ENCODE data around the gene TUBA1C. TPM values are rescaled to one million over a fixed set of nuclear protein-coding genes. Genes with fewer than 3 reads are reported as not detected.

Gene TUBA1C
- polyA plus RNA-seq, 1 experiment: 2,194 TPM

- POLR2A ChIA-PET: no interaction called here
- H3K27me3 ChIP-seq (ENCODE audit: control insufficient read depth, insufficient read depth, low read length): no peaks in the 10 kb centered on the region
- TF ChIP-seq CTCF (IDR thresholded peaks at IDR 0.05; ENCODE audit: insufficient read depth, low read depth, low read length): no peak
- CTCF ChIA-PET: interaction anchor here (1.4 kb wide), 1 partner anchor 24 kb away, joined by 4 read pairs; no protein-coding TSS in a partner anchor
- no peak overlapping the region for H3K4me3 ChIP-seq (ENCODE audit: low read depth, low read length)
- no peak for DNase-seq (ENCODE audit: low read depth)
- peaks cover 26% of the 10 kb centered on the region for H3K36me3 ChIP-seq (ENCODE audit: control insufficient read depth, insufficient read depth, low read length)
These were observed 9.0 kb downstream of the TUBA1C start for GRCh38 chr12:49273726-49274395.

GRCh38 chr12:49274396-49275069 is 9.7 kb downstream of the TUBA1C start:
- TF ChIP-seq CTCF (IDR thresholded peaks at IDR 0.05; ENCODE audit: insufficient read depth, low read depth, low read length): no peak
- no peak for DNase-seq (ENCODE audit: low read depth)
- H3K36me3 ChIP-seq (ENCODE audit: control insufficient read depth, insufficient read depth, low read length): peaks cover 25% of the 10 kb centered on the region
- H3K4me3 ChIP-seq (ENCODE audit: low read depth, low read length): no peak overlapping the region
- H3K27me3 ChIP-seq (ENCODE audit: control insufficient read depth, insufficient read depth, low read length): no peaks in the 10 kb centered on the region
- ChIA-PET POLR2A (no interaction called here), CTCF (interaction anchor here (1.2 to 1.4 kb wide), 2 partner anchors 23 to 58 kb away, joined by 3 to 4 read pairs; no protein-coding TSS in a partner anchor)

GRCh38 chr12:49276304-49277290 is 11.7 kb downstream of the TUBA1C start:
- TF ChIP-seq CTCF (IDR thresholded peaks at IDR 0.05; ENCODE audit: insufficient read depth, low read depth, low read length): no peak
- CTCF ChIA-PET: interaction anchor here (0.9 to 4.3 kb wide), 6 partner anchors 8 to 71 kb away, joined by 3 to 26 read pairs (median 4); partner anchors contain the start of genes C1QL4 and PRPH
- DNase-seq (ENCODE audit: low read depth): no peak
- no peaks in the 10 kb centered on the region for H3K27me3 ChIP-seq (ENCODE audit: control insufficient read depth, insufficient read depth, low read length)
- POLR2A ChIA-PET: no interaction called here
- H3K36me3 ChIP-seq (ENCODE audit: control insufficient read depth, insufficient read depth, low read length): peaks cover 10% of the 10 kb centered on the region
- no peak overlapping the region for H3K4me3 ChIP-seq (ENCODE audit: low read depth, low read length)

GRCh38 chr12:49277466-49277865 is 12.6 kb downstream of the TUBA1C start:
- DNase-seq (ENCODE audit: low read depth): no peak
- Histone ChIP-seq H3K27me3 (ENCODE audit: control insufficient read depth, insufficient read depth, low read length) (no peaks in the 10 kb centered on the region), H3K4me3 (ENCODE audit: low read depth, low read length) (no peak overlapping the region), H3K36me3 (ENCODE audit: control insufficient read depth, insufficient read depth, low read length) (peaks cover 7% of the 10 kb centered on the region)
- ChIA-PET POLR2A (no interaction called here), CTCF (interaction anchor here (0.8 to 4.3 kb wide), 6 partner anchors 11 to 147 kb away, joined by 3 to 26 read pairs (median 4); partner anchors contain the start of genes C1QL4 and PRPH)
- no peak for TF ChIP-seq CTCF (IDR thresholded peaks at IDR 0.05; ENCODE audit: insufficient read depth, low read depth, low read length)

Measured in BJ (cell line).